SU-DHL-6 (cell line): ENCODE data around the gene PXDC1.

ENCODE experiments used
- EZH2phosphoT487 ChIP-seq: fragments of 200-600 bp; sonication (generic), shearing (Covaris generic); conservative IDR thresholded peaks from 2 replicates; pipeline ENCODE4 v1.6.1; 2018; ENCODE audit warnings: mild to moderate bottlenecking, antibody characterized with exemption, low read length, moderate library complexity, mixed read lengths
- TF ChIP-seq, protein P1 (sequence below): fragments of 200-600 bp; sonication (generic); IDR thresholded peaks from one replicate; pipeline ENCODE4 v1.5.1; 2017; ENCODE audit warnings: antibody characterized with exemption, mild to moderate bottlenecking, low read length, moderate library complexity; ENCODE audit not compliant: insufficient read depth, poor library complexity, severe bottlenecking

DNA sequence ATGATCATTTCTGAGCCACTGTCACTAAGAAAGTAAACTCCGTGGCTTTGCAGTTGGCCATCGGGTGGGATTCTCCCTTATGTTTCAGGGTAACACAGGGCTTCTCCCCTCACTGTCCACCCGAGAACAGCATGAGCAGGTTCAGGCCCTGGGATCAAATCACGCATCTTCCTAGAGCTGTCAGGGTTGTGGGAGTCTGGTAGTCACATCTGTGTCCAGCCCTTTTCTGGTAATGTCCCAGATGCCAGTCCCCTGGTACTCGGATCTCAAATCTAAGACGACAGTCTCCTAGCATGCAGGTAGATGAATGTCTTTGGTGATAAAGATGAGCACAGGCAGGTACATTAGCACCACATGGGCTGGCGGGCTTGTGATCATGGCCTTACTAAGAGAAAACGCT, 4.8 kb downstream of the PXDC1 start:
- no peak for TF ChIP-seq EZH2phosphoT487
- TF ChIP-seq, protein P1, sequence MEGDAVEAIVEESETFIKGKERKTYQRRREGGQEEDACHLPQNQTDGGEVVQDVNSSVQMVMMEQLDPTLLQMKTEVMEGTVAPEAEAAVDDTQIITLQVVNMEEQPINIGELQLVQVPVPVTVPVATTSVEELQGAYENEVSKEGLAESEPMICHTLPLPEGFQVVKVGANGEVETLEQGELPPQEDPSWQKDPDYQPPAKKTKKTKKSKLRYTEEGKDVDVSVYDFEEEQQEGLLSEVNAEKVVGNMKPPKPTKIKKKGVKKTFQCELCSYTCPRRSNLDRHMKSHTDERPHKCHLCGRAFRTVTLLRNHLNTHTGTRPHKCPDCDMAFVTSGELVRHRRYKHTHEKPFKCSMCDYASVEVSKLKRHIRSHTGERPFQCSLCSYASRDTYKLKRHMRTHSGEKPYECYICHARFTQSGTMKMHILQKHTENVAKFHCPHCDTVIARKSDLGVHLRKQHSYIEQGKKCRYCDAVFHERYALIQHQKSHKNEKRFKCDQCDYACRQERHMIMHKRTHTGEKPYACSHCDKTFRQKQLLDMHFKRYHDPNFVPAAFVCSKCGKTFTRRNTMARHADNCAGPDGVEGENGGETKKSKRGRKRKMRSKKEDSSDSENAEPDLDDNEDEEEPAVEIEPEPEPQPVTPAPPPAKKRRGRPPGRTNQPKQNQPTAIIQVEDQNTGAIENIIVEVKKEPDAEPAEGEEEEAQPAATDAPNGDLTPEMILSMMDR: no peak
